HTERT RPE-1 (cell line): ENCODE measurements around the gene DSTN.

Experiments
- in situ Hi-C: fragments of 300-500 bp; cut with MboI; formaldehyde crosslinking; loops from 4 replicates; pipeline ENCODE4 v1.14.3; 2020; ENCODE audit warnings: low sequenced_read_pairs

Gene DSTN

GRCh38 chr20:17579369-17580039, 9.6 kb downstream of the DSTN start:
- in situ Hi-C loops: no loop called here

- in situ Hi-C loops: no loop called here
Observed at GRCh38 chr20:17580895-17581294, 11.0 kb downstream of the DSTN start.

DNA sequence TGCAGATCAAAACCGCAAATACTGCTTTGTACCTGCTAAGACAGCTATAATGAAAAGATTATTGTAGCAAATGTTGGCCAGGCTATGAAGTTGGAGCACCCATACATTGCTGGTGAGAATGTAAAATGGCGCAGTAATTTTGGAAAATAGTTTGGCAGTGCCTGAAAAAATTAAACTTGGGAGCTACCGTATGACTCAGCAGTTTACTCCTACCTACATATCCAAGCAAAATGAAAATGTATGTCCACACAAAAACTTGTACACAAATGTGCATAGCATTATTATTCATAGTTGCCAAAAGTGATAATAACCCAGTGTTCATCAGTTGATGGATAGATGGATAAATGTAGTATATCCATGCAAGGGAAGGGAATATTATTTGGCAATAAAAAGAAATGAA, 13.3 kb downstream of the DSTN start:
- in situ Hi-C loops: no loop called here

DNA sequence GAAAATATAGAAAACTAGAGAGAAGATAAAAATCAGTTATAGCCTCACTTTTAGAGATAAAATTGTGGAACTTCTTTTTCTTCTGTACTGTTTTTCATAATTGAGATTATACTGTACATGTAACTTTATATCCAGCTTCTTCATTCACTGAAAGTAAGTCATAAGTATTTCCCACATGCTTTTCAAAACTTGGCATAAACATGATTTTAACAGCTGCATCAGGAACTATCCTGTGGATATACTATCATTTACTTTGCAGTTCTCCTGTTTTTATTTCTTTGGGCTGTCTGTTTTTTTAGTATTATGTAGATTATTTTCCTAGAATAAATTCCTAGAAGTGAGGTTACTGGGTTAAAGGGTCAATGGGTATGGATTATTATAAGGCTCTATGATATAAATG, 14.8 kb downstream of the DSTN start:
- in situ Hi-C loops: no loop called here

GRCh38 chr20:17586250-17586649, 16.4 kb downstream of the DSTN start:
- in situ Hi-C loops: no loop called here

DNA sequence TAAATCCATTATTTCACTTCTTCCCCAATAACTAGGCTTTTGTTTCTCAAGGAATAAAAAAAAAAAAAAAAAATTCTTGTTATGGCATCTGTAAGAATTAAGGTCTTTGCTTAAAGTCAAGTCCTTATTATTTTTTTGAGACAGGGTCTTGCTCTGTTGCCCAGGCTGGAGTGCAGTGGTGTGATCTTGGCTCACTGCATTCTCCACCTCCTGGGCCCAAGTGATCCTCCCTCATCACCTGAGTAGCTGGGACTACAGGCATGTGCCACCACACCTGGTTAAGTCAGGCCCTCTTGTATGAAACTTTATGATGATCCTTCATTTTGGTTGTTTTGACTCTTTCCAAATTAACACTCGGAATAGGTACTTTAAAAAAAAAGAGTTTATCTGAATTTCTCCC, 17.3 kb downstream of the DSTN start:
- in situ Hi-C loops: no loop called here

- in situ Hi-C loops: no loop called here
Observed at GRCh38 chr20:17587824-17588223, 17.9 kb downstream of the DSTN start.

DNA sequence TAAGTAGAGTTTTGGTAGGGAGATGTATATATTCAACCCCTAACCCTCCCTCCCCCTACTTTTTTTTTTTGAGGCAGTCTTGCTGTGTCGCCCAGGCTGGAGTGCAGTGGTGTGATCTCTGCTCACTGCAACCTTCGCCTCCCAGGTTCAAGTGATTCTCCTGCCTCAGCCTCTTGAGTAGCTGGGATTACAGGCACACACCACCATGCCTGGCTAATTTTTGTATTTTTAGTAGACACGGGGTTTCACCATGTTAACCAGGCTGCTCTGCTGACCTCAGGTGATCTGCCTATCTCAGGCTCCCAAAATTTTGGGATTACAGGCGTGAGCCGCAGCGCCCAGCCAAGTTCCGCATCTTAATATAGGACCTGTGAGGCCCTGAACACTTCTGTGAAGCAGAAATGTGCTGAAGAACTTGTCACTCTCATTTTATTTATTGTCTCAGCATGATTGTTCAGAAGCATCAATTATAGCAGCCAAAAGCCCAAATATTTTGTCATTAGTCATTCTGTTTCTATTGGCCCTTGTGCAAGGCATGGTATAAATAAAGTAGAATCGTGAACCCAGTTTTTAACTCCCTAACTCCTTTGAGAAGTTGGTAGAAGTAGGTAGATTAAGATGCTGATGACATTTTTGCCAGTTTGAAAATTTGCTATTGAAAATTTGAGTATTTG, 19.4 kb downstream of the DSTN start:
- in situ Hi-C loops: no loop called here

GRCh38 chr20:17590245-17590644, 20.4 kb downstream of the DSTN start:
- in situ Hi-C loops: no loop called here

DNA sequence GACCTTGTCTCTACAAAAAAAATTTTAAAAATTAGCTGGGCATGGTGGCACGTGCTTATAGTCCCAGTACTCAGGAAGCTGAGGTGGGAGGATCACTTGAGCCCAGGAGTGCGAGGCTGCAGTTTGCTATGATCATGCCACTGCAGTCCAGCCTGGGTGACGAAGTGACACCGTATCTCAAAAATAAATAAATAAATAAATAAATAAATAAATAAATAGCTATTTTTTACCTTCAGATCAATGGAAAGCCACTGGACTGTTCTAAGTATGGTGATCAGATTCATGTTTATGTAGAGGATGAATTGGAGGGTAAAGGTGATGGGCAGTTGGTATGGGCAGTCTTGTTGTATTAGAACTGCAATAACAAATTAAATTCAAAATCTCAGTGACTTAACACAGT, 24.0 kb downstream of the DSTN start:
- in situ Hi-C loops: no loop called here

- in situ Hi-C loops: no loop called here
Observed at GRCh38 chr20:17594443-17594842, 24.6 kb downstream of the DSTN start.

GRCh38 chr20:17595856-17596255, 26.0 kb downstream of the DSTN start:
- in situ Hi-C loops: no loop called here

DNA sequence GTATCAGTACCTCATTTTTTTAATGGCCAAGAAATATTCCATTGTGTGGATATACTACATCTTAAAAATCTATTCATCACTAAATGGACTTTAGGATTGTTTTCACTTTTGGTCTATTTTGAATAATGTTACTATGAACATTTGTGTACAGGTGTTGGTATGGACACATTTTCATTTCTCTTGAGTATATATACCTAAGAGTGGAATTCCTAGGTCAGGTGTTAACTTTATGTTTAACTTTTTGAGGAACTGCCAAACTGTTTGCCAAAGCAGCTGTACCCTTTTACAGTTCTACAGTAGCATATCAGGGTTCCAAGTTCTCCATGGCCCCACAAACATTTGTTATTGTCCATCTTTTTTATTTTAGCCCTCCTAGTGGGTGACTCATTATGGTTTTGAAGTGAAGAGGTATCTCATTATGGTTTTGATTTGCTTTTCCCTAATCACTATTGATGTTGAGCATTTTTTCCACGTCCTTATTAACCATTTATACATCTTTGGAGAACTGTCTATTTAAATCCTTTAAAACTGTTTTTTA, 28.2 kb downstream of the DSTN start:
- in situ Hi-C loops: no loop called here

- in situ Hi-C loops: no loop called here
Observed at GRCh38 chr20:17601957-17602356, 32.1 kb downstream of the DSTN start.

DNA sequence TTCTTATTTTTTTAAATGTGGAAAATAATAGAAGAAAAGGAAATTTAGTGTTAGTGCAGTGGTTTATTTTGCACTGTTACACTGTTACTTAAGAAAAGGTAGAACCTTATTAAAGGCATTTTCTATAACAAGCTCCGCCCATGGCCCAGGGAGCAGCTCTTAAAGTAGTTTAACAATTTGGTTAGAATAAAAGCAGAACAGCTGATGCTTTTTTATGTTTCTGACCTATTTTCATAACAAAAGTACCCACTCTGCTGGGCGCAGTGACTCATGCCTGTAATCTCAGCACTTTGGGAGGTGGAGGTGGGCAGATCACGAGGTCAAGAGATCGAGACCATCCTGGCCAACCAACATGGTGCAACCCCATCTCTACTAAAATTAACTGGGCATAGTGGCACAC, 32.6 kb downstream of the DSTN start:
- in situ Hi-C loops: no loop called here

DNA sequence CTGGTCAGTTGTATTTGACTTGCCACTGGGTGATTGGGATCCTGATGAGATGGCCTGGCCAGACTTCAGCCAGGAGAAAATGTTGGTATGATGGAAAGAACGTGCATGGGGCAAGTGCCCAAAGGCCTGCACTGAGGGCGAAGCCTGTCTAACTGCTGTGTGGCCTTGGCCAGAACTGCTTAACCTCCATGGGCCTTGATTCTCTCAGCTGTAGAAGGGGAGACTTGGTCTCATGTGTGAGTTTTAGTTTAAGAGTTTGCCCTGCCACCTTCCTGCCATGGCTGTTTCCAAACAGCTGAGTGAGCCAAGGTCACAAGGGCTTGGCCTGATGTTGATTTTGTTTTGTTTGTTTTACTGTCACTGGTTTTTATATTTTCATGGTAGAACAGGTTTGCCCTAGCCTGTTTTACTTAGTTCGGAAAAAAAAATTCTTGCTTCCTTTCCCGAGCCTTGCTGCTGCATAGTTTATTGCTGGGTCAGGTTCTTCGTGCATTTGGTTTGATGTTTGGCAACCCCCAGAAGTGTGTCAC, 35.3 kb downstream of the DSTN start:
- in situ Hi-C loops: no loop called here

DNA sequence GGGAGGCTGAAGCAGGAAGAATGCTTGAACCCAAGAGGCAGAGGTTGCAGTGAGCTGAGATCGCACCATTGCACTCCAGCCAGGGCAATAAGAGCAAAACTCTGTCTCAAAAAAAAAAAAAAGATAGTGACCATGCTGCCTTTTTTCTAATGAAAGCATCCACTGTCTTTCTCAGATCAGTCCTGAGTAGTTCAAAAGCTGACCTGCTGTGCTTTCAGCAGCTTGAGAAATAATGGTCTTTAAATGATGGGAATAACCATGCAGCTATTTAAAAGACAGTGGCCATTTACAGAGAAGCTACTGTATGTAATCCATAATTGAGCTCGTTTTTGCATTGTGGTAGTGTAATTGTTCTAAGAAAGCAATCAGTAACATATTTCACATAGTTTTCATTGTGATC, 36.1 kb downstream of the DSTN start:
- in situ Hi-C loops: no loop called here

DNA sequence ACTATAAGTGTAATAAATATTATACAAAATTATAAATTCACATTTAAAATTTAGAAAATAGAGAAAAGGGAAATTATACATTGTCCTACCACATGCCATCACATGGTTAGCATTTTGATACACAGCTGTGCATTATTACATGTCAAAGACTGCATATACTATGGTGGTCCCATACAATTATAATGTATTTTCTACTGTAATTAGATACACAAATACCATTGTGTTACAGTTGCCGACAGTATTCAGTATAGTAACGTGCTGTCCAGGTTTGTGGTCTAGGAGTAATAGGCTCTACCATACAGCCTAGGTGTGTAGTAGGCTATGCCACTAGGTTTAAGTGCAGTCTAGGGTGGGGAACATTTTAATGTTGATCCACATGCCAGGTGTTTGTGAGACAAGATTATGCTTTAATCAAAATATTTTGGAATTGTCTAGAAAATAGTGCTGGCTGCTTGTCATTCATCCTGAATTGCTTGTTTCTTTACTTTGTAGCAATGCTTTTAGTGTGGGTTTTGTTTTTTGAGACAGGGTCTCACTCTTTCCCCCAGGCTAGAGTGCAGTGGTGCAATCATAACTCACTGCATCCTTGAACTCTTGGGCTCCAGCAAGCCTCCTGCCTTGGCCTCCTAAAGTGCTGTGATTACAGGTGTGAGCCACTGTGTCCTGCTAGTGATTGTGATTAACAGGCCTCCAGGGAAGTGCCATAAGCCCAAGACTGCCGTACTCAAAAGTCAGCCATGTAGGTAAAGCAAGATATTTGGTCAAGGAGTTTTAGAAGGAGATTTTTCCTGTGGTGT, 39.0 kb downstream of the DSTN start:
- in situ Hi-C loops: no loop called here

DNA sequence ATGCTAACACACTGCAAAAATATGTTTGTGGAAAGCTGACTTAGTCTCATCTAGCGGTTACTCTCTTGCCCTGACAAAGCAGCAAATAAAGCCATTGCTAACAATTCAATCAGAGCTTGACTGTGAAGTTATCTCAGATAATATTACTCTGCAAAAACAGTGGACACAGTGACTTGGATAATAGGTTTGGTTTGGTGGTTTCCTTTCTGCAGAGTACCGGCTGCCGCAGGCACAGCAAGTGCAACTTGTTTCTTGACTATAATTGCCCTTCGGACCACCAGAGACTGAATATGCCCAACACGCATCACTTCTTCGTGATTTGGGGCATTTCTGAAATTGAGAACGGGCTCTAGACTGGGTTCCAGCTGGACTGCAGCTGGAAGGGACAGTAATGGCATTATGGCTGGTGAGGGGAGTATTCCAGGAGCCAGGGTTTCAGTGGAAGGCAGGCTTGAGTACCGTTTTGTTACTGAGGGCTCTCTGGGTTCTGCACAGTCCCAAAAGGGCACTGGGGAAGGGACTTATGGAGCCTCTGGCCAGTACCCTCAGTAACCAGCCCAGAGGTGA, 40.0 kb downstream of the DSTN start:
- in situ Hi-C loops: no loop called here

DNA sequence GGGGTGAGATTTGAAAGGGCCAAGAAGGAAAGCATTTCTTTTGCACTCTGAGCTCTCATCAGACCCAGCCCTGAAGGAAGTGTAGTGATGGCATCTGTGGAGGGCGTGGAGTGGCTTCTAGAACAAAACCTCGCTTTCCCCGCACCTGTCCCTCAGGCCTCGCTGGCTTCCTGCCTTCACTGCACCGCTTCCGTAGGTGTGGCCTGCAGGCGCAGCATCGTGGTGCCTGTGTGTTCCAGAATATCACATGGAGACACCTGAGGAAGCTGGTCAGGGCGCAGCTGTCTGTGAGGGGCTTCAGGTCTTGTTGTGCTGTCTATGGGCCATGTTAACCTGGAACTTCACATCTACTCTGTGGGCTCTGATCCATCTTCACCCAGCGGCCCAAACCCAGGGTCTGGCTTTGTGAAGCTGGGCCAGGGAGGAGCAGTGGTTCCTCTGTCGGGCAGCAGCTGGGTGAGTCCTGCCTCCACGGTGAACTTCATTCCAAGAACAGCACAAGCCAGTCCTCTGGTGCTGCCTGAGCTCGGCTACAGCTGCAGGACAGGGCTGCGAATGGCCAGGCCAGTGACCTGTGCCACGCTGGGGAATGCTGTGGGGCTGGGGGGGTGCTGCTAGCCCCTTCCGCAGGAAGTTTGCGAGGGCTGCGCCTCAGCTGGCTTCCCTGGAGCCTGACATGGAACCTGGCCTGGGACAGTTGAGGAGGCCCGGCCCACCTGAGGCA, 40.9 kb downstream of the DSTN start:
- in situ Hi-C loops: no loop called here

- in situ Hi-C loops: no loop called here
Observed at GRCh38 chr20:17611290-17611539, 41.3 kb downstream of the DSTN start.
